Measurements from ENCODE around the gene KLHL9. TPM values are rescaled to one million over a fixed set of nuclear protein-coding genes. Genes with fewer than 3 reads are reported as not detected.

KLHL9 gene
- total RNA-seq, 4 donors from 2014 or later: 24.7 to 88.5 (median 29.9) TPM

GRCh38 chr9:21289848-21290247 lies 45.4 kb downstream of the KLHL9 start:
- Histone ChIP-seq H3K36me3 (no peaks in the 10 kb centered on the region), H3K4me3 (no peak overlapping the region), H3K27ac (no peak overlapping the region), H3K27me3 (no peaks in the 10 kb centered on the region), H3K4me1 (no peaks in the 10 kb centered on the region), H3K9me3 (no peaks in the 10 kb centered on the region)
- intact Hi-C loops (cut with DNase I; ENCODE audit: low total_unique reads): no loop called here
- no peak for DNase-seq
- TF ChIP-seq POLR2A (IDR thresholded peaks at IDR 0.05) (no peak), CTCF (IDR thresholded peaks at IDR 0.05) (no peak)

- Histone ChIP-seq H3K27me3 (no peaks in the 10 kb centered on the region), H3K4me1 (no peaks in the 10 kb centered on the region), H3K36me3 (no peaks in the 10 kb centered on the region), H3K4me3 (no peak overlapping the region), H3K27ac (no peak overlapping the region), H3K9me3 (no peaks in the 10 kb centered on the region)
- no peak for DNase-seq
- TF ChIP-seq CTCF (IDR thresholded peaks at IDR 0.05): no peak
- no peak for TF ChIP-seq POLR2A (IDR thresholded peaks at IDR 0.05)
- intact Hi-C loops (cut with DNase I; ENCODE audit: low total_unique reads): no loop called here
These were observed 47.9 kb downstream of the KLHL9 start for GRCh38 chr9:21287280-21287679.

GRCh38 chr9:21286659-21287058 lies 48.5 kb downstream of the KLHL9 start:
- intact Hi-C loops (cut with DNase I; ENCODE audit: low total_unique reads): no loop called here
- TF ChIP-seq CTCF (IDR thresholded peaks at IDR 0.05) (no peak), POLR2A (IDR thresholded peaks at IDR 0.05) (no peak)
- no peak for DNase-seq

GRCh38 chr9:21286099-21286498 lies 49.1 kb downstream of the KLHL9 start:
- no peak for DNase-seq
- intact Hi-C loops (cut with DNase I; ENCODE audit: low total_unique reads): no loop called here
- H3K27me3 ChIP-seq: no peaks in the 10 kb centered on the region
- no peaks in the 10 kb centered on the region for H3K4me1 ChIP-seq
- H3K9me3 ChIP-seq: no peaks in the 10 kb centered on the region
- no peak overlapping the region for H3K4me3 ChIP-seq
- H3K27ac ChIP-seq: no peak overlapping the region
- no peaks in the 10 kb centered on the region for H3K36me3 ChIP-seq
- no peak for TF ChIP-seq CTCF (IDR thresholded peaks at IDR 0.05)
- no peak for TF ChIP-seq POLR2A (IDR thresholded peaks at IDR 0.05)

More at GRCh38 chr9:21286659-21287058, 48.5 kb downstream of the KLHL9 start:
- H3K27ac ChIP-seq: no peak overlapping the region
- H3K9me3 ChIP-seq: no peaks in the 10 kb centered on the region
- H3K27me3 ChIP-seq: no peaks in the 10 kb centered on the region
- H3K4me1 ChIP-seq: no peaks in the 10 kb centered on the region
- no peak overlapping the region for H3K4me3 ChIP-seq
- no peaks in the 10 kb centered on the region for H3K36me3 ChIP-seq

GRCh38 chr9:21281275-21281674 lies 53.9 kb downstream of the KLHL9 start:
- TF ChIP-seq CTCF (IDR thresholded peaks at IDR 0.05) (no peak), POLR2A (IDR thresholded peaks at IDR 0.05) (no peak)
- no peaks in the 10 kb centered on the region for H3K36me3 ChIP-seq
- no peak overlapping the region for H3K27ac ChIP-seq
- no peaks in the 10 kb centered on the region for H3K9me3 ChIP-seq
- no peak overlapping the region for H3K4me3 ChIP-seq
- intact Hi-C loops (cut with DNase I; ENCODE audit: low total_unique reads): no loop called here
- no peaks in the 10 kb centered on the region for H3K4me1 ChIP-seq
- no peak for DNase-seq
- H3K27me3 ChIP-seq: peaks cover 0 to 7% of the 10 kb centered on the region in 2 donors

Other genes starting within 250 kb of the KLHL9 start
- not detected for gene IFNW1, start 193.6 kb downstream of the KLHL9 start, total RNA-seq
- not detected for gene IFNA21, start 168.7 kb downstream of the KLHL9 start, total RNA-seq
- gene IFNA4, start 147.8 kb downstream of the KLHL9 start, total RNA-seq: not detected
- gene IFNA7, start 133.2 kb downstream of the KLHL9 start, total RNA-seq: not detected
- gene IFNA10, start 128.3 kb downstream of the KLHL9 start, total RNA-seq: not detected
- gene IFNA16, start 118.1 kb downstream of the KLHL9 start, total RNA-seq: not detected
- not detected for gene IFNA17, start 107.2 kb downstream of the KLHL9 start, total RNA-seq
- not detected for gene IFNA14, start 95.4 kb downstream of the KLHL9 start, total RNA-seq
- gene IFNA5, start 30.1 kb downstream of the KLHL9 start, total RNA-seq: under 1 TPM in 1 of 4 donors, not detected in 3; 0.91 TPM
- not detected for gene IFNA6, start 15.5 kb upstream of the KLHL9 start, total RNA-seq
- not detected for gene IFNA13, start 32.7 kb upstream of the KLHL9 start, total RNA-seq
- gene IFNA2, start 50.0 kb upstream of the KLHL9 start, total RNA-seq: not detected
- gene IFNA8, start 73.7 kb upstream of the KLHL9 start, total RNA-seq: not detected
- gene IFNA1, start 105.0 kb upstream of the KLHL9 start, total RNA-seq: not detected
- gene IFNE, start 146.9 kb upstream of the KLHL9 start, total RNA-seq: 1 to 10 TPM in 1 of 4 donors, not detected in 3; 1.9 TPM

Data from uterus (tissue), 4 donors.